Prostate gland (tissue), 2 donors: ENCODE results near the gene DNAI2.

ENCODE experiments used
- CTCF ChIP-seq, 4 experiments: fragments of 200-600 bp in 2 of 4; fragments of 450-650 bp in 2 of 4; sonication (generic) in 2 of 4; IDR thresholded peaks; 1 replicate in 3 of 4; 2 replicates in 1 of 4; pipeline ENCODE4 v1.5.1; 2016 to 2019; ENCODE audit warnings: antibody characterized with exemption in 4 of 4, mild to moderate bottlenecking in 2 of 4, moderate library complexity in 2 of 4
- POLR2A ChIP-seq: fragments of 450-650 bp; IDR thresholded peaks from one replicate; pipeline ENCODE4 v1.6.1; 2016; ENCODE audit warnings: antibody characterized with exemption, mild to moderate bottlenecking
- POLR2AphosphoS5 ChIP-seq: sonication (generic); formaldehyde crosslinking; IDR thresholded peaks from one replicate; pipeline ENCODE4 v1.6.1; 2017; ENCODE audit warnings: antibody characterized with exemption

DNA sequence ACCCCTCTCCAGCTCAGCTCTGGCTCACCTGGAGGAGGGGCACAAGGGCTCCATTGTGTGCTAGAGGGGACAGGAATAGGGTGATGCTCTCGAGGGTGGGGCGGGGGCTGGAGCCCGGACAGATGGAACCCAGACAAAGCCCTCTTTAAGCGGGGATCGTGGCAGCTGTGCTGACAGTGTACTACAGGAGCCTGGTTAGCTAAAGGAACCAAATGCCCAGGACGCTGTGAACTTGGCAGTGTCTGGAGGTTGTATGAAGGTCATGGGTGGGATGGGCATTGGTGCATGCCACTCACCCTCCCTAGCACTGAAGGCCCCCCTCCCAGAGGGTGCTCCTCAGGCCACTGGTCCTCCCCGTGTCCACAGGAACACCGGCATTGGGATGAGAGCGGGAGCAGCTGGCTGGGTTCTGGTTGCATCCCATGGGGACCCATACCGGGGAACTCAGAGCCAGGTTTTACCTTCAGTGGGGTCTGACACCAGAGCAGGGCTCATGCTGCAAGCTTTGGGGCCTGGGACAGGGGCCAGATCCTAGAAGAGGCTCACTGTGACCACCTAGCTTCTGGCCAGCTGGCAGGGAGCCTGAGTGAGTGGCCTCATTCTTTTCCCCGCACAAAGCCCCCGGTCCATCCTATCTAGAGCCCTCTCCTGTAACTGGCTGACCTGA is 63.9 kb downstream of the DNAI2 start:
- TF ChIP-seq CTCF (IDR thresholded peaks at IDR 0.05) = no peak
- TF ChIP-seq POLR2AphosphoS5 = no peak
- no peak for TF ChIP-seq POLR2A
